GM12865 (cell line): ENCODE results near the gene CLIC1.

ENCODE experiments used
- DNase-seq: peaks from one replicate; pipeline ENCODE4 v3.0.0; 2010; ENCODE audit warnings: low read depth
- H3K4me3 ChIP-seq: 2 replicates; pipeline ENCODE4 v1.5.1; 2011; ENCODE audit warnings: mild to moderate bottlenecking, low read depth, low read length, control low read depth
- CTCF ChIP-seq: IDR thresholded peaks from 2 replicates; pipeline ENCODE4 v1.5.1; 2011; ENCODE audit warnings: low read length, control low read depth, low read depth, inconsistent platforms; ENCODE audit not compliant: insufficient read depth; ENCODE audit errors: missing control alignments

Gene CLIC1

GRCh38 chr6:31768363-31769257, 32.3 kb upstream of the CLIC1 start:
- no peak for TF ChIP-seq CTCF
- H3K4me3 ChIP-seq, result no peak overlapping the region
- no peak for DNase-seq

- TF ChIP-seq CTCF, result no peak
- H3K4me3 ChIP-seq, result no peak overlapping the region
- DNase-seq, result no peak
Observed at GRCh38 chr6:31767096-31767645, 30.8 kb upstream of the CLIC1 start.

- no peak overlapping the region for H3K4me3 ChIP-seq
- no peak for TF ChIP-seq CTCF
- DNase-seq, result no peak
Observed at GRCh38 chr6:31765910-31766794, 29.8 kb upstream of the CLIC1 start.

GRCh38 chr6:31765559-31765909, 29.2 kb upstream of the CLIC1 start:
- no peak for DNase-seq
- no peak overlapping the region for H3K4me3 ChIP-seq
- TF ChIP-seq CTCF, result no peak

- no peak overlapping the region for H3K4me3 ChIP-seq
- no peak for TF ChIP-seq CTCF
- no peak for DNase-seq
Observed at GRCh38 chr6:31764198-31764597, 27.9 kb upstream of the CLIC1 start.

- TF ChIP-seq CTCF, result no peak
- DNase-seq, result no peak
- H3K4me3 ChIP-seq, result no peak overlapping the region
Observed at GRCh38 chr6:31763619-31763940, 27.2 kb upstream of the CLIC1 start.
